Hepatocyte (in vitro differentiated cells): ENCODE measurements around the gene MTPN.

ENCODE experiments used
- EZH2 ChIP-seq: fragments of 200-600 bp; sonication (generic); IDR thresholded peaks from 2 replicates; pipeline ENCODE4 v1.6.1; 2016; ENCODE audit warnings: antibody characterized with exemption, mild to moderate bottlenecking, borderline replicate concordance
- EZH2phosphoT487 ChIP-seq: fragments of 200-600 bp; sonication (generic); IDR thresholded peaks from one replicate; pipeline ENCODE4 v1.6.1; 2018; ENCODE audit warnings: antibody characterized with exemption, mild to moderate bottlenecking, low read depth, moderate library complexity; ENCODE audit not compliant: unreplicated experiment, severe bottlenecking
- TF ChIP-seq, protein P1 (sequence below): fragments of 200-600 bp; sonication (generic); IDR thresholded peaks from 2 replicates; pipeline ENCODE4 v1.5.1; 2016; ENCODE audit warnings: antibody characterized with exemption, mild to moderate bottlenecking; ENCODE audit not compliant: poor library complexity

DNA sequence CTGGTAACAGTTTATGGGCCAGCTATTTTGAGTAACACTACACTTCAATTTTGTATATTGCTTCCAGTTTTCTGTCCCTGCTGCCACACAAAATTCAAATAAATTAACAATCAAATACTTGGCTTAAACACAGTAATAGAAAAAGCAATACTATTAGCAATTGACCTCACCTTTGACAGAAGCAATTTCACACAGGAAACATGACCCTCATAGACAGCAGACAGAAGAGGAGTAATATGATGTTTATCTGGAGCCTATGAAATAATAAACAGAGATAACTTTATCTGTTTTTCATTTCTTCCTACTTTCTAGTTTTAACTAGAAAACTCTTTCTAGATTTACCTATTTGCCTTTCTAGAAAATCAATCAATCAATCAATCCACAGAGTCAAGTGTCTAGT lies 26.7 kb downstream of the MTPN start:
- TF ChIP-seq, protein P1, sequence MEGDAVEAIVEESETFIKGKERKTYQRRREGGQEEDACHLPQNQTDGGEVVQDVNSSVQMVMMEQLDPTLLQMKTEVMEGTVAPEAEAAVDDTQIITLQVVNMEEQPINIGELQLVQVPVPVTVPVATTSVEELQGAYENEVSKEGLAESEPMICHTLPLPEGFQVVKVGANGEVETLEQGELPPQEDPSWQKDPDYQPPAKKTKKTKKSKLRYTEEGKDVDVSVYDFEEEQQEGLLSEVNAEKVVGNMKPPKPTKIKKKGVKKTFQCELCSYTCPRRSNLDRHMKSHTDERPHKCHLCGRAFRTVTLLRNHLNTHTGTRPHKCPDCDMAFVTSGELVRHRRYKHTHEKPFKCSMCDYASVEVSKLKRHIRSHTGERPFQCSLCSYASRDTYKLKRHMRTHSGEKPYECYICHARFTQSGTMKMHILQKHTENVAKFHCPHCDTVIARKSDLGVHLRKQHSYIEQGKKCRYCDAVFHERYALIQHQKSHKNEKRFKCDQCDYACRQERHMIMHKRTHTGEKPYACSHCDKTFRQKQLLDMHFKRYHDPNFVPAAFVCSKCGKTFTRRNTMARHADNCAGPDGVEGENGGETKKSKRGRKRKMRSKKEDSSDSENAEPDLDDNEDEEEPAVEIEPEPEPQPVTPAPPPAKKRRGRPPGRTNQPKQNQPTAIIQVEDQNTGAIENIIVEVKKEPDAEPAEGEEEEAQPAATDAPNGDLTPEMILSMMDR = no peak
- TF ChIP-seq EZH2 = no peak
- no peak for TF ChIP-seq EZH2phosphoT487
